Erythroblast (primary cell): ENCODE data around the gene RSPH6A.

ENCODE experiments used
- GATA1 ChIP-seq: IDR thresholded peaks from 2 replicates; pipeline ENCODE4 v1.6.1; 2011; ENCODE audit warnings: low read depth, mild to moderate bottlenecking, control low read depth, low read length, moderate library complexity
- POLR2A ChIP-seq: IDR thresholded peaks from 2 replicates; pipeline ENCODE4 v1.6.1; 2011; ENCODE audit warnings: mild to moderate bottlenecking, low read length

DNA sequence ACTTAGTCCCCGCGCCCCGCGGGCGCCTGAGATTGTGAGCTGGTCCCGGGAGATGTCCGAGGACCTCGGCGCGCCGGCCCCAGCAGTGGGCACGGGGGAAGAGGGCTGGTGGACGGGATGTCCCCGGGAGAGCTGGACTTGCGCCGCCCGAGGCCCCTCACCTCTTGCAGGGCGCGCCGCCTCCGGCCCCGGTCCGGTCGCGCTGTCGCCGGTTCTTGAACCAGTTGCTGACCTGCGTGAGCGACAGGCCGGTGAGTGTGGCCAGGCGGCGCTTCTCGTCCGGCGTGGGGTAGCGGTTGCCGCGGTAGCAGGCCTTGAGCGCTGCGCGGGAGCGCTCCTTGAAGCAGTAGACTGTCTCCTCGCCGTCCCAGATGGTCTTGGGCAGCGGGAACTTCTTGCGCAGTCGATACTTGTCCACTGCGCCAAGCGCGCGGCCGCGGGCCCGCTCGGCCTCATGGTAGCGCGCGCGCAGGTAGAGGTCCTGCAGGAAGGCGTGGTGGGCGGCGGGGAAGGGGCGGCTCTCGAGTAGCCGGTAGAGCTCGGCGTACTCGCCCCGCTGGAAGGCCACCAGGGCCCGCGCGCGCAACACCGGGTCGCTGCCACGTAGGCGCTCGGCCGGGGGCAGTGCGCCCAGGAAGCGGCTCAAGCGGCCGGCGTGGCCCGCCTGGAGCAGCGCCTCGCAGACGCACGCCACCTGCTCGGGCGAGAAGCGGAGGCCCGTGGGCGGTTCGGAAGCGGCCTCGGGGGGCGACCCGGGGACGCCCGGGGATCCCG lies 47.0 kb downstream of the RSPH6A start:
- TF ChIP-seq POLR2A (no peak), GATA1 (no peak)
